HTERT RPE-1 (cell line): ENCODE measurements around the gene UCP1.
"Not testable (repeated sequence)": the region's sequence is repeated elsewhere in the genome, so short reads cannot be mapped to it uniquely, and the experiment has no call there.

Experiments used
- in situ Hi-C: fragments of 300-500 bp; cut with MboI; formaldehyde crosslinking; loops from 4 replicates; pipeline ENCODE4 v1.14.3; 2020; ENCODE audit warnings: low sequenced_read_pairs

UCP1 gene

DNA sequence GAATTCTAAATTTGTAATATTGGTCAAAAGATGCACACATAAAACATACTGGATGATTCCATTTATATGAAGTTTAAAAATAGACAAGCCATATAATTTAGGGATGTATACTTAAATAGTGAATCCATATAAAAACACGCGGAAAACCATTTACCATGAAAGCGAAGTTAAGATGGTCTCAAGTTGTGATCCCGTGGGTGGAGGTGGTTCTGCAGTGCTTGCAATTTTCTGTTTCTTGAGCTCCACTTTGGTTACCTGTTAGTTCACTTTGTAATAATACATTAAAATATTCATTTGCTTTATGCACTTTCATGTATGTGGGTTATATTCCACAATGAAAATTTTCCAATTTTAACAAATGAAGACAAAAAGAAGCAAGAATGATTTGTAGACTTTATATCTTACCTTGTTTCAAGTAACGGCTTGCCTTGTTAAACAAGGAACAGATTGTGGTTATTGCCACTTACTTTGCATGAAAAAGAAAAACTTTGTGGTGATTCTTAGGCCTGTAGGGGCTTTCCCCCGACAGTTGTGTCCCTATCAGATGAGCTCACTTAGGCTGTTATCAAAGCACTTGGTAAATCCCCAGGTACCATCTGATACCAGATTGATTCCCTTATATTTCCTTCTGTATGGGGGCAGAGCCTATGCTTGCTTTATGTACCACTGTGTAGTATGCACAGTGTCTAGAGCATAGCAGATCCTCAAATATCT is 12.2 kb downstream of the UCP1 start:
- in situ Hi-C loops = no loop called here

GRCh38 chr4:140533951-140534480 is 34.7 kb downstream of the UCP1 start:
- in situ Hi-C loops = no loop called here

DNA sequence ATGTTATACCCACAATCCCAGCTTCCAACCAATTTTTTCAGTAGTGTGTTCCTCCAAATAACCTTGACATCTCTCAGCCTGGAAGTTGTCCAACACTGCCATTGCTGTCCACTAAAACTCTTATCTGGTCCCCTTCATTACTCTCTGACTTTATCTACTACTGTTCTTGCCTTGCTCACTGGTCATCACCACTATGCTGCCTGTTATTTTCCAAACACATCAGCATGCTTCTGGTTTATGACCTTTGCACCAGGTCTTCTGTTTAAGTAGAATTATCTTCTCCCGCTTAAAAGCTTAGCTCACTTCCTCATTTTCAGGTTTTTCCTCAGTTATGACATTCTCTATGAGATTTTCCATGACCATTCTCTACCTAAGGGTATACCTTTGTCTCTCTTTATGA is 39.3 kb downstream of the UCP1 start:
- in situ Hi-C loops = no loop called here

GRCh38 chr4:140523857-140524742 is 44.7 kb downstream of the UCP1 start, which contains the start of gene ELMOD2:
TSS of gene ELMOD2 (plus strand) at chr4:140524168. CDS start at chr4:140525429, 1,261 bp downstream.
- in situ Hi-C loops = no loop called here

- in situ Hi-C loops = no loop called here
Observed at GRCh38 chr4:140523370-140523856, 45.3 kb downstream of the UCP1 start.

DNA sequence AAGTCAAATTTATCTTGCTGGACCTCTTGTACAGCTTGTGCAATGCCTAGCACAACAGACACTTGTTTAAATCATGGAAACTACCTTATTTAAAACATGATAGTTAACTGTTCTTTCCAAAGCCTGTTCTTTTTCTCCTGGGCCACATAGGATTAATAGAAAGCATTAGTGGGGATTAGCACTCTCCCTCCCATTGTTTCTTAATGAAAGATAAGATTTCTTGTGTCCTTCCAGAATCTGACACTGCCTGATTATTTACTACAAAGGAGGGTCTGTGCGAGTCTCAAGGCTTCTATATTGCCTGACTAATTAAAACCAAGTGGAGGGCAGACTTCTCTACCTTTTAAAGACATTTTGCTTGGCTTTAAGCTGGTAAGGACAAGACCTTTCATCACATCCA is 53.3 kb downstream of the UCP1 start:
- in situ Hi-C loops = no loop called here

DNA sequence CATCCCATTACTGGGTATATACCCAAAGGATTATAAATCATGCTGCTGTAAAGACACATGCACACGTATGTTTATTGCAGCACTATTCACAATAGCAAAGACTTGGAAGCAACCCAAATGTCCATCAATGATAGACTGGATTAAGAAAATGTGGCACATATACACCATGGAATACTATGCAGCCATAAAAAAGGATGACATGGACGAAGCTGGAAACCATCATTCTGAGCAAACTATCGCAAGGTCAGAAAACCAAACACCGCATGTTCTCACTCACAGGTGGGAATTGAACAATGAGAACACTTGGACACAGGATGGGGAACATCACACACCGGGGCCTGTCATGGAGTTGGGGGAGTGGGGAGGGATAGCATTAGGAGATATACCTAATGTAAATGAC is 55.0 kb downstream of the UCP1 start:
- in situ Hi-C loops = not testable (repeated sequence)
